GM23338 (cell line): ENCODE data around the gene LRRC3.

Experiments
- CREB1 ChIP-seq: fragments of 250-450 bp; sonication (Bioruptor Pico); IDR thresholded peaks from 2 replicates; pipeline ENCODE4 v1.5.0; 2020; ENCODE audit warnings: low read depth, mild to moderate bottlenecking, moderate library complexity
- CTCF ChIP-seq, 2 experiments: fragments of 200-600 bp in 1 of 2; sonication (generic) in 1 of 2; conservative IDR thresholded peaks; 2 replicates each; pipeline versions ENCODE4 v1.5.1 to v1.6.1; 2016 to 2017; ENCODE audit warnings: antibody characterized with exemption in 2 of 2, low read depth in 2 of 2, mild to moderate bottlenecking in 2 of 2, moderate library complexity in 1 of 2
- EZH2 ChIP-seq: fragments of 200-600 bp; sonication (generic); IDR thresholded peaks from one replicate; pipeline ENCODE4 v1.8.0; 2017; ENCODE audit warnings: antibody characterized with exemption, mild to moderate bottlenecking, low read depth; ENCODE audit not compliant: unreplicated experiment
- EZH2phosphoT487 ChIP-seq: fragments of 200-600 bp; sonication (generic); IDR thresholded peaks from one replicate; pipeline ENCODE4 v1.8.1; 2018; ENCODE audit warnings: antibody characterized with exemption; ENCODE audit not compliant: unreplicated experiment
- JUNB ChIP-seq: IDR thresholded peaks from one replicate; pipeline ENCODE4 v1.6.1; 2016; ENCODE audit warnings: antibody characterized with exemption; ENCODE audit not compliant: unreplicated experiment
- POLR2AphosphoS5 ChIP-seq: IDR thresholded peaks from 2 replicates; pipeline ENCODE4 v1.6.1; 2016; ENCODE audit warnings: antibody characterized with exemption, low read depth
- REST ChIP-seq: IDR thresholded peaks from one replicate; pipeline ENCODE4 v1.6.1; 2018; ENCODE audit warnings: antibody characterized with exemption; ENCODE audit not compliant: unreplicated experiment
- STAT1 ChIP-seq: IDR thresholded peaks from one replicate; pipeline ENCODE4 v1.6.1; 2016; ENCODE audit warnings: antibody characterized with exemption; ENCODE audit not compliant: unreplicated experiment
- ZNF114 ChIP-seq: fragments of 250-450 bp; sonication (Bioruptor Pico); IDR thresholded peaks from 2 replicates; pipeline ENCODE4 v1.5.0; 2020; ENCODE audit warnings: mild to moderate bottlenecking, moderate library complexity
- ZNF331 ChIP-seq: fragments of 250-450 bp; sonication (Bioruptor Pico); IDR thresholded peaks from 2 replicates; pipeline ENCODE4 v1.5.0; 2020; ENCODE audit warnings: low read depth, mild to moderate bottlenecking, moderate library complexity
- TF ChIP-seq, protein P1 (sequence below): IDR thresholded peaks from 2 replicates; pipeline ENCODE4 v1.6.1; 2016; ENCODE audit warnings: antibody characterized with exemption

GRCh38 chr21:44466996-44467858 lies 11.9 kb downstream of the LRRC3 start:
- TF ChIP-seq POLR2AphosphoS5 (no peak), REST (no peak), CTCF (conservative IDR thresholded peaks at IDR 0.05; ENCODE audit: low read depth in 2 of 2) (no peak), JUNB (no peak), EZH2phosphoT487 (no peak), EZH2 (no peak), CREB1 (CRISPR knock-in tag) (no peak), ZNF331 (no peak), ZNF114 (CRISPR knock-in tag) (no peak), STAT1 (no peak)
- TF ChIP-seq, protein P1, sequence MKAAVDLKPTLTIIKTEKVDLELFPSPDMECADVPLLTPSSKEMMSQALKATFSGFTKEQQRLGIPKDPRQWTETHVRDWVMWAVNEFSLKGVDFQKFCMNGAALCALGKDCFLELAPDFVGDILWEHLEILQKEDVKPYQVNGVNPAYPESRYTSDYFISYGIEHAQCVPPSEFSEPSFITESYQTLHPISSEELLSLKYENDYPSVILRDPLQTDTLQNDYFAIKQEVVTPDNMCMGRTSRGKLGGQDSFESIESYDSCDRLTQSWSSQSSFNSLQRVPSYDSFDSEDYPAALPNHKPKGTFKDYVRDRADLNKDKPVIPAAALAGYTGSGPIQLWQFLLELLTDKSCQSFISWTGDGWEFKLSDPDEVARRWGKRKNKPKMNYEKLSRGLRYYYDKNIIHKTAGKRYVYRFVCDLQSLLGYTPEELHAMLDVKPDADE, result no peak
